ENCODE measurements around the gene KCNJ6. TPM values are rescaled to one million over a fixed set of nuclear protein-coding genes. Genes with fewer than 3 reads are reported as not detected.
A peak's percentile ranks its signal among the peaks of the same experiment; 100 is the strongest.
"Not testable (repeated sequence)": the region's sequence is repeated elsewhere in the genome, so short reads cannot be mapped to it uniquely, and the experiment has no call there.

The KCNJ6 gene
- total RNA-seq, 1 donor from 2014 or later = 7.7 TPM

DNA sequence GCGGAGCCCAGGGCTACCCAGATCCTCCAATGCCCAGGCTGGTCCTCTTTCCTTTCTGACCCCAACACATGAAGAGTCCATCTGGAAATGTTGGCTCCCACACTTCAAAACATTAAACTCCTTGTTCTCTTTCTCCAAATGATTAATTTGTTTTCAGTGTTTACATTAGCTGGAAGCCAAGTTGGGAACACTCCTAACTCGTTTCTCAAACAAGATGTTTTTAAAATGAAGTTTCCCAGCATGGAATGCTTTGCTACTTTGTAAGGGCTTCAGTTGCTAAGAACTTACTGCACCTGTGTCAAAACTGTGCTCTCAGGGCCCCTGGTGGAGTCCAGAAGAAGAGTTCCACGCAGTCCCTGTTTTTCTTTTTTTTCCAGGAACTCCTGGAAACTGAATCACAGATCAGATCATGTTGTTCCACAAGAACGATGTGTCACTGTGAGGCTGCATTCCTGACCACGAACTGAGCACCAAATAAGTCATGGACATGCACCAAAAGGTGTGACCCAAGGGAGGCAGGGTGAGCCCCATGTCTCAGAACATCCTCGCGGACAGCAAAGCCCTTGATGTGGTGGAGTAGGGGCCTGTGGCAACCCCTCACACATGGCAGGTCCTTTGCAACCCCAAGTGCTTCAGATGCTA is 257.3 kb downstream of the KCNJ6 start:
- FAIRE-seq = no peak

DNA sequence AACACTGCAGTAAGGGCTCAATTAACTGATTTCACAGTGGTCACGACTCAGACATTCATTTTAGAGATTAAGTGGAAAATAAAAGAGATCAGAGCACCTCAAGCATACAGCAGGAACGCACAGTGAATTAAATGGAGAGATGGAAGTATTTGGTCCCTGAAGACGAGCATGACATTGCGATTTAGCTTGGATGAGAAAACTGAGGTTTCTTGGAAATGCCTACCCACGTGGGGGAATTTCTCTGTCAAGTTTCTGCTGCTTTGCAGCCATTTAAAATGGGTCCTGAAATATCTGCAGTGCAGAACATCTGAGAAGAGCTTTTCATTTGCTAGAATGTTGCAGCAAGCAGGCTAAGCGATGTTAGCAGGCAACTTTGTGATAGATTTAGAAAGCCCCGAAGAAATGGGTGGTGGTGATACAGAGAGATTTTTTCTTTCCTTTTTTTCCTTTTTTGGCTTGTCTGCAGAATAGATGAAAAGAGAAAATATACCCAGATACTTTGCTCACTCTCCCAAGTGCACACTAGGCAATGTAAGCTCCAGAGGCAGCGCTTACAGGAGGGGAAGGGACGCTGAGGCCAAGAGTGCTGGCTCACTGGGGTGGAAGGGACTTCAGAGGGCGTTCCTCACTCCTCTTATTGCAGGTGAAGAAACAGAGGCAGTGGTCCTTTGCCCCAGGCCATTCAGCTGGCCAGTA is 258.0 kb downstream of the KCNJ6 start:
- no peak for FAIRE-seq
- no peak for DNase-seq (ENCODE audit: low spot score in 2 of 2)

More for the DNA sequence above, 257.3 kb downstream of the KCNJ6 start:
- peak in 1 of 2 donors; percentile 40 for DNase-seq (ENCODE audit: low spot score in 2 of 2)

DNA sequence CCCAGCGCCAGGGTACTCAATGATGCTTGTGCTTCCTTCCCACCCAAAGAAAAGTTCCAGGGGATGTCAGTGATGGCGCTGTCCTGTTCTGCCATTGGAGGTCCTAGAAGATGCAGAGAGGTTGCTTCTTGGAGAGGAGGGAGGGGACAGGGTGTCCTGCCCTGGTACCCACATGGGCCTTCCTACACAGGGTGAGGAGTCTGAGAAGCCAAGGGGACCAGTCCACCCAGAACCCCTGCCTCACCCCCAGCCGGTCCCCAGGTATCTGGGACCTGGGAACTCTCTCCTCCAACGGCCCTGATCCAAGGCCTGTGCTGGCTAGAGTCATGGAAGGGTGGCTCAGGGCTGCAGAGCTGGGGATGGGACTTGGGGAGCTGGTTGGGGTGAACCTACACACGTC is 259.4 kb downstream of the KCNJ6 start:
- no peak for FAIRE-seq
- DNase-seq (ENCODE audit: low spot score in 2 of 2) = no peak

DNA sequence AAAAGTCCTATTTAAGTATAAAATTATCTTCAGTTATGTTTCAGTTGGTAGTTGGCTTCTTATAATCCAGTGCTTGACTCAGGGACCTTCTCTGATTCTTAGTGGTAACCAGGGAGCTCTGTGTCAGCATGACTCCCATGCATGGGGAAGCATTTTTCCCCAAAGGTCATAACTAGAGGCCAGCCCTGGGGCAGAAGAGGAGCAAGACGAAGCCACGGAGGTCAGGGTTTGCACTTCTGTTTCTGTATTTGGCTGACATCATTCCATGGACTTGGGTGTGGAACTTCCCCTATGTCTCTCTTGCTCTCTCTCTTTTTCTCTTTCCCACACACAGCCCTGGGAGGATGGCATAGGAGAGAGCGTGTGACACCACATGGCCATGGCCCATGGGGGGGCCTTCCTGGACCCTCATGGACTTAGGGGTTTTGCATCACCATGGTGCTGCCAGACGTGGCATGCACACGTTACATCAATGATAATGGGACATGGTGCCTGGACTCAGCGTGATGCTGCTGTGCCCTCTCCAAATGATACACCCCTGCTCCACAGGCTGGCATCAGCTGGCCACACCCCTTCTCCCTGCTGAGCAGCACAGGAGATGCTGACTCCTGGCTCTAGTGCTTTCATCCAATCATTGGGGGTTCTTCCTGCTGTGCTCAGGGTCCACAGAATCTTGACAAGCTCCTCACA is 260.5 kb downstream of the KCNJ6 start:
- DNase-seq (ENCODE audit: low spot score in 2 of 2) (no peak), FAIRE-seq (no peak)

DNA sequence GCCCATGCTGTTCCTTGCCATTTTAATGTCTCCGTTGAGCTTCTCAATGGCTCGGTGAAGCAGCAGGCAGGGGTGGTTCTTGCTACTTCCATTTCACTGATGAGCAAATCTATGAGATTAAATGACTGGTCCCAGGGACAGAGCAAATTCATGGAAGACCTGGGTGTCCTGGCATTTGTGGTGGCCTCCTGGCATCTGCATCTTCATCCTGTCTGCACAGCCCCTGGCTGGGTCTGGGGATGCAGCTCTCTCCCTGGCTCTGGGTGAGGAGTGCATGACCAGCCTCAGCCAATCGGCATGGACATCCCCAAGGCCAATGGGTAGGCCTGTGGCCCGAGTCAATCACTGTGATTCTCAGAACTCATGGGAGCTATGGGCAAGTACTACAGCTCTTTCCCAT is 261.7 kb downstream of the KCNJ6 start:
- FAIRE-seq (no peak), DNase-seq (ENCODE audit: low spot score in 2 of 2) (no peak)

DNA sequence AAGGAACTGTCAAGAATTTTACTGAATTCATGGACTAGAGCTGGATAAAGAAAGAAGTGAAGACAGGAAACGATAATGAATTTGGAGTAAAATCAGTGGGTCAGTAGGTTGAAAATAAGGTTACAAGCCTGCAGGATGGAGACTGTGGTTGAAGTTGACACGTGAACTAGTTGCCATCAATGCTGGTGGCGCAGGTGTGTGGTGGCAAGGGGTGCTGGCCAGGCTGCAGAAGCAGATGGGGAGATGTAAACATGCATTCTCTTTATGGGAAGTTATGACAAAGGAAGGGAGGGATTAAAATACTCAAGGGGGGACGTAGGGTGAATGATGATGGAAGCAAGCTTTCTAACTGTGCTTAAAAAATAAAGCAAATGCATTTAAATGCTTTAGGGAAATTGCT is 263.1 kb downstream of the KCNJ6 start:
- FAIRE-seq = no peak
- DNase-seq (ENCODE audit: low spot score in 2 of 2) = no peak

DNA sequence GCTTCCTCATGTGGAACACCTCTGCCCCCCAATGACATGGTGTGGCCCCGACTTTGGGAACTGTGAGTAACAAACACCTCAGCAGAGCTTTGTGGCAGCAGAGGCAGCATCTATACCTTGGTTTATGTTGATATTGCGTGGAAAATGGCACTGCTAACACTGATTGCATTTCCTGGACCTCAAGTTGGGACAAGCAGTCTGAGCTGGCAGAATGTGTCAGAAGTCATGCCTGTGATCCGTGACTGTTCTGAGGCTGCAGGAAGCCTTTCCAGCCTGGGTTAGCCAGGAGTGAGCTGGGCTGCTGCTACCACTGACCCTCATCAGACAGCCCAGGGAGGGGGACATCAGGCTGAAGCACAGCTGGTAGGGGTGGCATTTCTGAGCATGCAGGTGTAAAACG is 268.5 kb downstream of the KCNJ6 start:
- no peak for FAIRE-seq

DNA sequence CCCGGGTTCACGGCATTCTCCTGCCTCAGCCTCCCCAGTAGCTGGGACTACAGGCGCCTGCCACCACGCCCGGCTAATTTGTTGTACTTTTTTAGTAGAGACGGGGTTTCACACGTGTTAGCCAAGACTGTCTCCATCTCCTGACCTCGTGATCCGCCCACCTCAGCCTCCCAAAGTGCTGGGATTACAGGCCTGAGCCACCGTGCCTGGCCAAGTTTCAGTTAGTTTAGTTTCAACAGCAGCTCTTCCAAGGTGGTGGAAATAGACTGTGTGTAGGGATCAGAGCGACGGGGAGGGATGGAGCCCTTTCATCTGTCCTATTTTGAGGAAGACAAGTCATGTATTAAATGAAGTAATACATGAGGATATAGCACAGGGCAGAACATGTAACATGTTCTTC is 269.5 kb downstream of the KCNJ6 start:
- not testable (repeated sequence) for FAIRE-seq; DNase-seq (ENCODE audit: low spot score in 2 of 2)

More for the DNA sequence above, 268.5 kb downstream of the KCNJ6 start:
- DNase-seq (ENCODE audit: low spot score in 2 of 2) = no peak

DNA sequence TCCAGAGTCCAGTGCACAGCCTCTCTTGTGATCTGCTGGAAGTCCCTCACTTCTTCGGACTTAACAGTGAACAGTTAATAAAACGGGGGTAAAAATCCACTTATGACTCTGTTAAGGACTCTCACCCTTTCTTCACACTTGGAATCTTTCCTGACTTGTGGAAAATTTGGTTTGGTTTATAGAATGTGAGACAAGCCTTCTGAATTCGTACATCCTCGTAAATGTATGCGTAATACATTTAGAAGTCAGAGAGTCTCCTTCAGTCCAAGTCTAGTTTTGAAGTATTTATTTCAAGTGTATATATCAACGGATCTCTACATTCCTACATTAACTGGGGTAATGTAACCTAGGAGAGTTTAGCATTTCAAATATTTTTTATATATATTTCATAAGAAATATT is 270.4 kb downstream of the KCNJ6 start:
- FAIRE-seq = no peak
- no peak for DNase-seq (ENCODE audit: low spot score in 2 of 2)

DNA sequence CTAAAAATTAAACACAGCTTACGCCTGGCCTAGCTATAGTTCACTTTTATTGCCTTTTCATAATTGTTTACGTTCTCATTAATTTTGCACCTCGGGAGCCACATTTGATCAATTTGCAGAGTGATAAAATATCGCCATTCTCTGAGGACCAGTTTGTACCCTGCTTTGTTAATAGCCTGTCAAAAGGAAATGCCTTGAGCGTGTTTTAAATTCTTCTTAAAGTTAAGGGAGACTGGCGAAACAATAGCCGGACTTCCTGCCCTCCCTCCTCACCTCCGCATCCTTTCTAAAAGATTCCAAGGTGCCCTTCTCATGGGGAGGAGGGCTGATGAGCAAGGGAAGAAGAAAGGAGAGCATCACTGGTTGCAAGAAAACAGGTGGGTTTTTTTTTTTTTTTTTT is 271.6 kb downstream of the KCNJ6 start:
- no peak for FAIRE-seq

DNA sequence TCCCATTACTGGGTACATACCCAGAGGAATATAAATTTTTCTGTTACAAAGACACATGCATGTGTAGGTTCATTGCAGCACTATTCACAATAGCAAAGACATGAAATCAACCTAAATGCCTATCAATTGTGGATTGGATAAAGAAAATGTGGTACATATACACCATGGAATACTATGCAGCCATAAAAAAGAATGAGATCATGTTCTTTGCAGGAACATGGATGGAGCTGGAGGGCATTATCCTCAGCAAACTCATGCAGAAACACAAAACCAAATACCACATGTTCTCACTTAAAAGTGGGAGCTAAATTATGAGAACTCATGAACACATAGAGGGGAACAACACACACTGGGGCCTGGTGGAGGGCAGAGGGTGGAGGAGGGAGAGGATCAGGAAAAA is 272.4 kb downstream of the KCNJ6 start:
- DNase-seq (ENCODE audit: low spot score in 2 of 2); FAIRE-seq: not testable (repeated sequence)

More for the DNA sequence above, 271.6 kb downstream of the KCNJ6 start:
- no peak for DNase-seq (ENCODE audit: low spot score in 2 of 2)

DNA sequence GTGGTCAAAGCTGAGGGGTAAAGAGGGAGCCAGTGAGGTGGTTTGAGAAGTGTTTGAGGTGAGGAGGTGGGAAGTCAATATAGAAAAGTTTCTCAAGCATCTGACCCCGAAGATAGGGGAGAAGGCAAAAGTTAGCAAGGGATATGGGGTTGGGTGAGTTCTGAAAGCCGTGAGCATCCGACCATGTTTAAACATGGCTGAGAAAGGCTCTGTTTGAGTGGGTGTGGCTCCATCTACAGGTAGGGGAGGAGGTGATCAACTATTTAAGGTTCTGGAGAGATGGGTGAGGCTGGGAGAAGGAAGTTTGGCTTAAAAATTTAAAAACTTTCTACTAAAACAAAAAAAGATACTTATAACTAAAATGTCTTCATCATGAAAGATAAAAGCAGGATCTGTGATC is 273.8 kb downstream of the KCNJ6 start:
- DNase-seq (ENCODE audit: low spot score in 2 of 2) (no peak), FAIRE-seq (no peak)

DNA sequence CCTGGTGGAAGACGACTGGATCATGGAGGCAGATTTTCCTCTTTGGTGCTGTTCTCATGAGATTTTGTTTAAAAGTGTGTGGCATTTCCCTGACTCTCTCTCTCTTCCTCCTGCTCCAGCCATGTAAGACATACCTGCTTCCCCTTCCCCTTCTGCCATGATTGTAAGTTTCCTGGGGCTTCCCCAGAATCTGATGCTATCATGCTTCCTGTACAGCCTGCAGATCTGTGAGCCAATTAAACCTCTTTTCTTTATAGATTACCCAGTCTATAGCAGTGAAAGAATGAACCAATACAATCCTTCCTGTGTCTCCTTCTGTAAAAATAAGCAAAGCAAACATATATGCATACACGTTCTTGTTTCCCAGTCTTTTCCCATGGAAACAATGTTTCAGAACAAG is 276.5 kb downstream of the KCNJ6 start:
- DNase-seq (ENCODE audit: low spot score in 2 of 2) = no peak
- no peak for FAIRE-seq

DNA sequence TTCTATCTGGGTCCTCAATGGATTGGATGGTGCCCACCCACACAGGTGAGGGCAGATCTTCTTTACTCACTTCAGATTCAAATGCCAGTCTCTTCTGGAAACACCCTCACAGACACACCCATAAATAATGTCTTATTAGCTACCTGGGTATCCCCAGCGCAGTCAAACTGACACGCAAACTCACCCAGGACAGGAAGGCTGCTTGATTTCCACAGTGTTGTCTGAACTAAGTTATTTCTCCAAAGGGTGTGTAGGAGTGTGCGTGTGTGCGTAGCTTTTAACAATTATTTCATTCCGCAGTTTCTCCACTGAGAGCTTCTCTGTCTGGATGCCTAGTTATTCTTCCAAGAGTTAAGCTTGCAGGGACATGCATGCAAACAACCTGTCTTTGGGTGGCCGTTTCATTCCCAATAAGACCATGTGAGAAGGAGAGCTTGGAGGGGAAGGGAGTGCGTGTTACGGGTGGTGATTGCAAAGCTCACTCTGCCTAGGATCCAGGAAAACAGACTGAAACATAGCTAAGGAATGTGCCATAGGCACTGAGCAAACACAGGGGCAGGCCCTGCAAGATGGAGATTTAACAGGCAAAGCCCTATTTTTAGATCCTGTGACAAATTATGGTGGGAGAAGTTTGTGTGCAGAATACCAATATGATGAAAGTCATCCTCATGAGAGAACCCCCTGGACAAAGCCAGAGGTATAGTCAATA is 280.0 kb downstream of the KCNJ6 start:
- no peak for FAIRE-seq
- no peak for DNase-seq (ENCODE audit: low spot score in 2 of 2)

DNA sequence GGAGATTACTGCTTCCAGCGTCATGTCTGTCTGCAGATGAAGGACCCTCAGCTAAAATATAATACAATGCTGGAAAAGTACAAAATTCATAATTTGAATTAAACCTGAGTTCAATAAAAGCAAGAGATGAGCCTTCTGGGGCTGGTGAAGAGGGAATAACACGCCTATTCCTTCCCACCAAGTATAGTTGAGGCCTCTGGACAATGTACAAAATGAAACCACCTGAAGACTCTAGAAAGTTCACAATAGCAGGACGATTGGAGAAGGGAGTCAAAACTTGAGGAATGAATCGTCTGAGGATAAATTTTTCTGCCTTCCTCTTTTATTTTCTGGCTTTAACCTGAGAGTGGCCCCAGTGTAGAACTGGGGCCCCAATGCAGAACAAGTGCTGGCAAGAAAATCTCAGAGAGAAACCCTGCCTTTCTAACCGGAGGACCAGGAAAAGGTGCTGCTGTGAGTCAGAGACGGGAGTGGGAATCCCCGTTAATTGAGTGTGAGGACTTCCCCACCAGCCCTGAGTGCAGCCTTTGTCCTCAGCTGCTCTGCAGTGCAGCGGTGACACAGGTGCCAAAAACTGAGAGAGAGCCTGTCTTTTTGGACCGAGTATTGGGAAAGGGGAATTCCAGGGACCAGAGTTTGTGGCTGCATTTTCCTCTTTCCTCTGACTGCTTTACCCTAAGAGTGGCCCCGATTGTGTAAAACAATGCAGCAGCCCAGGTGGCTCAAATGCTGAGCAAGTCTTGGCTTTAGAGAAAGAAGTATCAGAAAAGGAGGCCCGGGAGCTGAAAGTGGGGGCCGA is 284.7 kb downstream of the KCNJ6 start:
- FAIRE-seq (no peak), DNase-seq (ENCODE audit: low spot score in 2 of 2) (no peak)

DNA sequence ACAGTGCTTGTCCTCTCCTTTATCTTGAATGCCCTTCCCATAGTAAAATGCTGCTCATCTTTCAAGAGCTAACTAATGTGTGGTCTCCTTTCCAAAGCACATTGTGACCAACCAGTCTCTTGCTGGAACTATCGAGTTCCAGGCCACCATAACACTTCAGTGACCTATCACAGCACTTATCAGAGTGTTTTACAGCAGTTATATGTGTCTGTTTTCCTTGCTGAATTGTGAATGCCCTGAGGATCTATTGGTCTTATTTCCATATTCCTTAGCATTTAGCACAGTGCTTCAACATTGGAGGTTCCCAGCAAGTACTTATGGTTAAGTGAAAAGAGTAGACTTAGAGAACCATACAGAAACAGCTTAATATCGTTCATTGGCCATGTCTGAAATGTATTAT is 285.4 kb downstream of the KCNJ6 start:
- FAIRE-seq (no peak), DNase-seq (ENCODE audit: low spot score in 2 of 2) (no peak)

DNA sequence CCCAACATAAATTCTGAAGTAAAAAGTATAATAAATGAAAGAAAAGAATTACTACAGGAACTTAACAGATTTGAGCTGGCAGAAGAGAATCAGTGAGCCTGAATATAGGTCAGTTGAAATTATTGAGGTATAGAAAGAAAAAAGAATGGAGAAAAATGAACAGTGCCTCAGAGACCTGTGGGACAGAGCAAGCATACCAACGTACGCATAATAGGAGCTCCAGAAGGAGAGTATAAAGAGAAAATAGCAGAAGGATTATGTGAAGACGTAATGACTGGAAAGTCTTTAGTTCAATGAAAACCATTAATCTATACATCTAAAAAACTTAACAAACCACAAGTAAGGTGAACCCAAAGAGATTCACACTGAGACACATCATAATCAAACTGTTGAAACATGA is 287.9 kb downstream of the KCNJ6 start:
- DNase-seq (ENCODE audit: low spot score in 2 of 2) = no peak
- no peak for FAIRE-seq

DNA sequence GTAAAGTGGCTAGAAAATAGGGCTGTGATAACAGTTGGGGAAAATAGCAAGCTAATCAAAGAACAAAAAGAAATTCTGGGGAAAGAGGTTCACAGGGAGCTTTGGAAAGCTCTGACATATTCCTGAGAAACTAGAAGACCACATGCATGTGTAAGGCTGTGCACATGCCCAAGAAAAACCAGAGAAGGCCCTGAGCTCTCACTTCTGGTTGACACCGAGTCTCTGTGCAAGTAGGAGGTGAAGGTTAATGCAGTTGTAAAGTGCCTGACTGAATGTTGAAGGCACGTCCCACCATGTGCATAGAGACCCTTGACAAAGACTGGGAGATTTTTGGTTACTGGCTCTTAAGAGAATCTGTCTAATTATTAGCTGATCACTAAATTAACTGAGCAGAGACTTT is 288.7 kb downstream of the KCNJ6 start:
- no peak for DNase-seq (ENCODE audit: low spot score in 2 of 2)
- no peak for FAIRE-seq

DNA sequence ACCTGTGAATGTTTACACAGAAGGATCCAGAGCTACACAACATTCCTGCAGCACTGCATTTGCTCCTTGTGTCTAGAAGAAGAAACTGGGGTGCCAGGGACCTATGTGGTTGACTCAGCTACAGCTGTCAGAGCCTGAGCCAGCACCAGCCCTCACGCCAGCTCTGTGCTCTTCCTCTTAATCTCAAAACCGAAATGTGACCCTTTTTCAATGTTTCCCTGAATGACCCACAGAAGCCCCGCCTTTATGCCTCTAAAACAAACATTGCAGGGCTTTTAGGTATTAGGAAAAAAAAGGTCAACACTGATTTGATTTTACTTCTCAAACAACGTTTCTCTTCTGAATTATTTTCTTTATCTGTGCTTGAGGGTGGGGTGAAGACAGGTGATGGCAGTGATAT is 289.2 kb downstream of the KCNJ6 start:
- no peak for DNase-seq (ENCODE audit: low spot score in 2 of 2)
- no peak for FAIRE-seq

DNA sequence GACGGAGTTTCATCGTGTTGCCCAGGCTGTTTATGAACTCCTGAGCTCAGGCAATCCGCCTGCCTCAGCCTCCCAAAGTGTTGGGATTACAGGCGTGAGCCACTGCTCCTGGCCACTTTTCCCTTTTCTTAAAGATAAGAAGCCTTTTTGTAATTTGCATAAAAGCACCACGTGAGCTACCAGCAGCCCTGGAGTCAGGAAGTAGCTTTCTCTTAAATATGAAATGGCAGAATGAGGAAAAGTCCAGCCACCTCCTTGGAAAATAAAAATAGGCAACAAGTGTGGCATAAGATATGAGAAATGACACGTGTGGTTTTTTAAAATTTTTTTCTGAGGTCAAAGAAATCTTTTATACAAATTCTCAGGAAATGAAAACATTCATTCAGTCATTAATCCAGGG is 289.9 kb downstream of the KCNJ6 start:
- no peak for FAIRE-seq
- DNase-seq (ENCODE audit: low spot score in 2 of 2) = no peak
